Measurements from ENCODE around the gene PLD4.
"Not testable (repeated sequence)": the region's sequence is repeated elsewhere in the genome, so short reads cannot be mapped to it uniquely, and the experiment has no call there.

The PLD4 gene

DNA sequence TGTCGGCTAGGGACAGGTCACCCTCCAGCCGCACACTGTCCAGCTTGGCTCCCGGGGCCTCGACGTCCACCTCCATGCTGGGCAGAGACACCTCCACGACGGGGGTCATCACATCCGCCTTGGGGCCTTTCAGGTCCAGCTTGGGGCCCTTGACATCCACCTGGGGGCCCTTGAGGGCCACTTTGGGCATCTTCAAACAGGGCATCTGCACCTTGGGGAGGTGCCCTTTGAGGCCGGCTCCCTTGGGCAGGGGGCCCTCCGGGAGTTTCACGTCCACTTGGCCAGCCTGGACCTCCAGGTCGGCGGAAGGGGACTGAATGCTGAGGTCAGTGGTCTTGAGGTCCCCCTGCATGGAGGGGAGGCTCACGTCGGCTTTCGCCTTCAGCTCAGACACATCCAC lies 17.9 kb downstream of the PLD4 start:
- Histone ChIP-seq H3K9ac (ENCODE audit: low read length) (no peak overlapping the region), H3K27ac (ENCODE audit: low read length) (no peak overlapping the region), H3K9me3 (ENCODE audit: control insufficient read depth, low read depth, low read length) (no peaks in the 10 kb centered on the region), H3K36me3 (ENCODE audit: control insufficient read depth, low read depth, low read length) (no peaks in the 10 kb centered on the region), H3K4me3 (ENCODE audit: low read length) (no peak overlapping the region), H3K4me1 (ENCODE audit: control insufficient read depth, low read depth, low read length) (no peaks in the 10 kb centered on the region), H3K27me3 (ENCODE audit: control insufficient read depth, insufficient read depth, low read length) (peaks cover 20% of the 10 kb centered on the region)

DNA sequence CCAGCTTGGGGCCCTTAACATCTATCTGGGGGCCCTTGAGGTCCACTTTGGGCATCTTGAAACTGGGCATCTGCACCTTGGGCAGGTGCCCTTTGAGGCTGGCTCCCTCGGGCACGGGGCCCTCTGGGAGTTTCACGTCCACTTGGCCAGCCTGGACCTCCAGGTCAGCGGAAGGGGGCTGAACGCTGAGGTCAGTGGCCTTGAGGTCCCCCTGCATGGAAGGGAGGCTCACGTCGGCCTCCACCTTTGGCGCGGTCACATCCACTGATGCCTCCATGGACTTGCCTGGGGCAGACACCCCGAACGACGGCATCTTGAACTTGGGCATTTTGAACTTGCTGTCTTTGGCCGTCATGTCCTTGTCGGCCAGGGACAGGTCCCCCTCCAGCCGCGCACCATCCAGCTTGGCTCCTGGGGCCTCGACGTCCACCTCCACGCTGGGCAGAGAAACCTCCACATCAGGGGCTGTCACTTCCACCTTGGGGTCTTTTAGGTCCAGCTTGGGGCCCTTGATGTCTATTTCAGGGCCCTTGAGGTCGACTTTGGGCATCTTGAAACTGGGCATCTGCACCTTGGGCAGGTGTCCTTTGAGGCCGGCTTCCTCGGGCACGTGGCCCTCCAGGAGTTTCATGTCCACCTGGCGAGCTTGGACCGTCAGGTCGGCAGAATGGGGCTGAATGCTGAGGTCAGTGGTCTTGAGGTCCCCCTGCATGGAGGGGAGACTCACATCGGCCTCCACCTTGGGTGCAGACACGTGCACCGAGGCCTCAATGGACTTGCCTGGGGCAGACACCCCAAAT lies 18.7 kb downstream of the PLD4 start:
- H3K4me3 ChIP-seq (ENCODE audit: low read length); H3K4me1 ChIP-seq (ENCODE audit: control insufficient read depth, low read depth, low read length); H3K9ac ChIP-seq (ENCODE audit: low read length); H3K27ac ChIP-seq (ENCODE audit: low read length); H3K9me3 ChIP-seq (ENCODE audit: control insufficient read depth, low read depth, low read length); H3K36me3 ChIP-seq (ENCODE audit: control insufficient read depth, low read depth, low read length): not testable (repeated sequence)
- peaks cover 12% of the 10 kb centered on the region for H3K27me3 ChIP-seq (ENCODE audit: control insufficient read depth, insufficient read depth, low read length)

DNA sequence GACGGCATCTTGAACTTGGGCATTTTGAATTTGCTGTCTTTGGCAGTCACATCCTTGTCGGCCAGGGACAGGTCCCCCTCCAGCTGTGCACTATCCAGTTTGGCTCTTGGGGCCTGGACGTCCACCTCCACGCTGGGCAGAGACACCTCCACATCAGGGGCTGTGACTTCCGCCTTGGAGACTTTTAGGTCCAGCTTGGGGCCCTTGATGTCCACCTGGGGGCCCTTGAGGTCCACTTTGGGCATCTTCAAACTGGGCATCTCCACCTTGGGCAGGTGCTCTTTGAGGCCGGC lies 19.3 kb downstream of the PLD4 start:
- not testable (repeated sequence) for H3K9ac ChIP-seq (ENCODE audit: low read length); H3K27ac ChIP-seq (ENCODE audit: low read length); H3K27me3 ChIP-seq (ENCODE audit: control insufficient read depth, insufficient read depth, low read length); H3K9me3 ChIP-seq (ENCODE audit: control insufficient read depth, low read depth, low read length); H3K4me1 ChIP-seq (ENCODE audit: control insufficient read depth, low read depth, low read length); H3K36me3 ChIP-seq (ENCODE audit: control insufficient read depth, low read depth, low read length); H3K4me3 ChIP-seq (ENCODE audit: low read length)

DNA sequence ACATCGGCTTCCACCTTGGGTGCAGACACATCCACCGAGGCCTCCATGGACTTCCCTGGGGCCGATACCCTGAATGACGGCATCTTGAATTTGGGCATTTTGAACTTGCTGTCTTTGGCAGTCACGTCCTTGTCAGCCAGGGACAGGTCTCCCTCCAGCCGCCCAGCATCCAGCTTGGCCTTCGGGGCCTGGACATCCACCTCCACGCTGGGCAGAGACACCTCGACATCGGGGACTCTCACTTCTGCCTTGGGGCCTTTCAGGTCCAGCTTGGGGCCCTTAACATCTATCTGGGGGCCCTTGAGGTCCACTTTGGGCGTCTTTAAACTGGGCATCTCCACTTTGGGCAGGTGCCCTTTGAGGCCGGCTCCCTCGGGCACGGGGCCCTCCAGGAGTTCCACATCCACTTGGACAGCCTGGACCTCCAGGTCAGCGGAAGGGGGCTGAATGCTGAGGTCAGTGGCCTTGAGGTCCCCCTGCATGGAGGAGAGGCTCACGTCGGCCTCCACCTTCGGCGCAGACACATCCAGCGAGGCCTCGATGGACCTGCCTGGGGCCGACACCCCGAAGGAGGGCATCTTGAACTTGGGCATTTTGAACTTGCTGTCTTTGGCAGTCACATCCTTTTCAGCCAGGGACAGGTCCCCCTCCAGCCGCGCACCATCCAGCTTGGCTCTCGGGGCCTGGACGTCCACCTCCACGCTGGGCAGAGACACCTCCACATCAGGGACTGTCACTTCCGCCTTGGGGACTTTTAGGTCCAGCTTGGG lies 19.9 kb downstream of the PLD4 start:
- H3K9me3 ChIP-seq (ENCODE audit: control insufficient read depth, low read depth, low read length); H3K27ac ChIP-seq (ENCODE audit: low read length); H3K36me3 ChIP-seq (ENCODE audit: control insufficient read depth, low read depth, low read length); H3K4me1 ChIP-seq (ENCODE audit: control insufficient read depth, low read depth, low read length); H3K27me3 ChIP-seq (ENCODE audit: control insufficient read depth, insufficient read depth, low read length); H3K9ac ChIP-seq (ENCODE audit: low read length); H3K4me3 ChIP-seq (ENCODE audit: low read length): not testable (repeated sequence)

DNA sequence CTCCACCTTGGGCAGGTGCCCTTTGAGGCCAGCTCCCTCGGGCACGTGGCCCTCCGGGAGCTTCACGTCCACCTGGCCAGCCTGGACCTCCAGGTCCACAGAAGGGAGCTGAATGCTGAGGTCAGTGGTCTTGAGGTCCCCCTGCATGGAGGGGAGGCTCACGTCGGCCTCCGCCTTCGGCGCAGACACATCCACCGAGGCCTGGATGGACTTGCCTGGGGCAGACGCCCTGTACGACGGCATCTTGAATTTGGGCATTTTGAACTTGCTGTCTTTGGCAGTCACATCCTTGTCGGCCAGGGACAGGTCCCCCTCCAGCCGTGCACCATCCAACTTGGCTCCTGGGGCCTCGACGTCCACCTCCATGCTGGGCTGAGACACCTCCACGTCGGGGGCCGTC lies 20.6 kb downstream of the PLD4 start:
- not testable (repeated sequence) for H3K27ac ChIP-seq (ENCODE audit: low read length); H3K27me3 ChIP-seq (ENCODE audit: control insufficient read depth, insufficient read depth, low read length); H3K4me1 ChIP-seq (ENCODE audit: control insufficient read depth, low read depth, low read length); H3K4me3 ChIP-seq (ENCODE audit: low read length); H3K9me3 ChIP-seq (ENCODE audit: control insufficient read depth, low read depth, low read length); H3K9ac ChIP-seq (ENCODE audit: low read length); H3K36me3 ChIP-seq (ENCODE audit: control insufficient read depth, low read depth, low read length)

DNA sequence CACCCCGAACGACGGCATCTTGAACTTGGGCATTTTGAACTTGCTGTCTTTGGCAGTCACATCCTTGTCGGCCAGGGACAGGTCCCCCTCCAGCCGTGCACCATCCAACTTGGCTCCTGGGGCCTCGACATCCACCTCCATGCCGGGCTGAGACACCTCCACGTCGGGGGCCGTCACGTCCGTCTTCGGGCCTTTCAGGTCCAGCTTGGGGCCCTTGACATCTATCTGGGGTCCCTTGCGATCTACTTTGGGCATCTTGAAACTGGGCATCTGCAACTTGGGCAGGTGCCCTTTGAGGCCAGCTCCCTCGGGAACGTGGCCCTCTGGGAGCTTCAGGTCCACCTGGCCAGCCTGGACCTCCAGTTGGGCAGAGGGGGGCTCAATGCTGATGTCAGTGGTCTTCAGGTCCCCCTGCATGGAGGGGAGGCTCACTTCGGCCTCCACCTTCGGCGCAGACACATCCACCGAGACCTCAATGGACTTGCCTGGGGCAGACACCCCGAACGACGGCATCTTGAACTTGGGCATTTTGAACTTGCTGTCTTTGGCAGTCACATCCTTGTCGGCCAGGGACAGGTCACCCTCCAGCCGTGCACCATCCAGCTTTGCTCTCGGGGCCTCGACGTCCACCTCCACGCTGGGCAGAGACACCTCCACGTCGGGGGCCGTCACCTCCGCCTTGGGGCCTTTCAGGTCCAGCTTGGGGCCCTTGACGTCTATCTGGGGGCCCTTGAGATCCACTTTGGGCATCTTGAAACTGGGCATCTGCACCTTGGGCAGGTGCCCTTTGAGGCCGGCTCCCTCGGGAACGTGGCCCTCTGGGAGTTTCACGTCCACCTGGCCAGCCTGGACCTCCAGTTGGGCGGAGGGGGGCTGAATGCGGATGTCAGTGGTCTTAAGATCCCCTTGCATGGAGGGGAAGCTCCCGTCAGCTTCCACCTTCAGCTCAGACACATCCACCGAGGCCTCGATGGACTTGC lies 21.6 kb downstream of the PLD4 start:
- not testable (repeated sequence) for H3K4me3 ChIP-seq (ENCODE audit: low read length); H3K4me1 ChIP-seq (ENCODE audit: control insufficient read depth, low read depth, low read length); H3K36me3 ChIP-seq (ENCODE audit: control insufficient read depth, low read depth, low read length); H3K9ac ChIP-seq (ENCODE audit: low read length); H3K27ac ChIP-seq (ENCODE audit: low read length); H3K9me3 ChIP-seq (ENCODE audit: control insufficient read depth, low read depth, low read length); H3K27me3 ChIP-seq (ENCODE audit: control insufficient read depth, insufficient read depth, low read length)

DNA sequence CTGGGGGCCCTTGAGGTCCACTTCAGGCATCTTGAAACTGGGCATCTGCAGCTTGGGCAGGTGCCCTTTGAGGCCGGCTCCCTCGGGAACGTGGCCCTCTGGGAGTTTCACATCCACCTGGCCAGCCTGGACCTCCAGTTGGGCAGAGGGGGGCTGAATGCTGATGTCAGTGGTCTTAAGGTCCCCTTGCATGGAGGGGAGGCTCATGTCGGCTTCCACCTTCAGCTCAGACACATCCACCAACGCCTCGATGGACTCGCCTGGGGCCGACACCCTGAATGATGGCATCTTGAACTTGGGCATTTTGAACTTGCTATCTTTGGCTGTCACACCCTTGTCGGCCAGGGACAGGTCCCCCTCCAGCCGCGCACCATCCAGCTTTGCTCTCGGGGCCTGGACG lies 22.5 kb downstream of the PLD4 start:
- not testable (repeated sequence) for H3K27me3 ChIP-seq (ENCODE audit: control insufficient read depth, insufficient read depth, low read length); H3K27ac ChIP-seq (ENCODE audit: low read length); H3K4me3 ChIP-seq (ENCODE audit: low read length); H3K36me3 ChIP-seq (ENCODE audit: control insufficient read depth, low read depth, low read length); H3K9ac ChIP-seq (ENCODE audit: low read length); H3K9me3 ChIP-seq (ENCODE audit: control insufficient read depth, low read depth, low read length); H3K4me1 ChIP-seq (ENCODE audit: control insufficient read depth, low read depth, low read length)

DNA sequence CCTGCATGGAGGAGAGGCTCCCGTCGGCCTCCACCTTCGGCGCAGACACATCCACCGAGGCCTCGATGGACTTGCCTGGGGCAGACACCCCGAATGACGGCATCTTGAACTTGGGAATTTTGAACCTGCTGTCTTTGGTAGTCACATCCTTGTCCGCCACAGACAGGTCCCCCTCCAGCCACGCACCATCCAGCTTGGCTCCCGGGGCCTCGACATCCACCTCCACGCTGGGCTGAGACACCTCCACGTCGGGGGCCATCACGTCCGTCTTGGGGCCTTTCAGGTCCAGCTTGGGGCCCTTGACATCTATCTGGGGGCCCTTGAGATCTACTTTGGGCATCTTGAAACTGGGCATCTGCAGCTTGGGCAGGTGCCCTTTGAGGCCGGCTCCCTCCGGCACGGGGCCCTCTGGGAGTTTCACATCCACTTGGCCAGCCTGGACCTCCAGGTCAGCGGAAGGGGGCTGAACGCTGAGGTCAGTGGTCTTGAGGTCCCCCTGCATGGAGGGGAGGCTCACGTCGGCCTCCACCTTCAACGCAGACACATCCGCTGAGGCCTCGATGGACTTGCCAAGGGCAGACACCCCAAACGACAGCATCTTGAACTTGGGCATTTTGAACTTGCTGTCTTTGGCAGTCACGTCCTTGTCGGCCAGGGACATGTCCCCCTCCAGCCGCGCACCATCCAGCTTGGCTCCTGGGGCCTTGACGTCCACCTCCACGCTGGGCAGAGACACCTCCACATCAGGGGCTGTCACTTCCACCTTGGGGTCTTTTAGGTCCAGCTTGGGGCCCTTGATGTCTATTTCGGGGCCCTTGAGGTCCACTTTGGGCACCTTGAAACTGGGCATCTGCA lies 23.4 kb downstream of the PLD4 start:
- not testable (repeated sequence) for H3K4me3 ChIP-seq (ENCODE audit: low read length); H3K27me3 ChIP-seq (ENCODE audit: control insufficient read depth, insufficient read depth, low read length); H3K36me3 ChIP-seq (ENCODE audit: control insufficient read depth, low read depth, low read length); H3K9me3 ChIP-seq (ENCODE audit: control insufficient read depth, low read depth, low read length); H3K9ac ChIP-seq (ENCODE audit: low read length); H3K27ac ChIP-seq (ENCODE audit: low read length); H3K4me1 ChIP-seq (ENCODE audit: control insufficient read depth, low read depth, low read length)

DNA sequence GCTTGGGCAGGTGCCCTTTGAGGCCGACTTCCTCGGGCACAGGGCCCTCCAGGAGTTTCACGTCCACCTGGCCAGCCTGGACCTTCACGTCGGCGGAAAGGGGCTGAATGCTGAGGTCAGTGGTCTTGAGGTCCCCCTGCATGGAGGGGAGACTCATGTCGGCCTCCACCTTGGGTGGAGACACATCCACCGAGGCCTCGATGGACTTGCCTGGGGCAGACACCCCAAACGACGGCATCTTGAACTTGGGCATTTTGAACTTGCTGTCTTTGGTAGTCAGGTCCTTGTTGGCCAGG lies 24.0 kb downstream of the PLD4 start:
- H3K4me1 ChIP-seq (ENCODE audit: control insufficient read depth, low read depth, low read length) = no peaks in the 10 kb centered on the region
- H3K9me3 ChIP-seq (ENCODE audit: control insufficient read depth, low read depth, low read length) = no peaks in the 10 kb centered on the region
- H3K27me3 ChIP-seq (ENCODE audit: control insufficient read depth, insufficient read depth, low read length) = no peaks in the 10 kb centered on the region
- H3K27ac ChIP-seq (ENCODE audit: low read length) = no peak overlapping the region
- H3K4me3 ChIP-seq (ENCODE audit: low read length) = no peak overlapping the region
- no peaks in the 10 kb centered on the region for H3K36me3 ChIP-seq (ENCODE audit: control insufficient read depth, low read depth, low read length)
- H3K9ac ChIP-seq (ENCODE audit: low read length) = no peak overlapping the region

DNA sequence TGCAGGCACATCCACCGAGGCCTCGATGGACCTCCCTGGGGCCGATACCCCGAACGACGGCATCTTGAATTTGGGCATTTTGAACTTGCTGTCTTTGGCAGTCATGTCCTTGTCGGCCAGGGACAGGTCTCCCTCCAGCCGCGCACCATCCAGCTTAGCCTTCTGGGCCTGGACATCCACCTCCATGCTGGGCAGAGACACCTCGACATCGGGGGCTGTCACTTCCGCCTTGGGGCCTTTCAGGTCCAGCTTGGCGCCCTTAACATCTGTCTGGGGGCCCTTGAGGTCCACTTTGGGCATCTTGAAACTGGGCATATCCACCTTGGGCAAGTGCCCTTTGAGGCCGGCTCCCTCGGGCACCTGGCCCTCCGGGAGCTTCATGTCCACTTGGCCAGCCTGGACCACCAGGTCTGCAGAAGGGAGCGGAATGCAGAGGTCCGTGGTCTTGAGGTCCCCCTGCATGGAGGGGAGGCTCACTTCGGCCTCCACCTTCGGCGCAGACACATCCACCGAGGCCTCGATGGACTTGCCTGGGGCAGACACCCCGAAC lies 24.8 kb downstream of the PLD4 start:
- not testable (repeated sequence) for H3K4me1 ChIP-seq (ENCODE audit: control insufficient read depth, low read depth, low read length); H3K27me3 ChIP-seq (ENCODE audit: control insufficient read depth, insufficient read depth, low read length); H3K9ac ChIP-seq (ENCODE audit: low read length); H3K4me3 ChIP-seq (ENCODE audit: low read length); H3K9me3 ChIP-seq (ENCODE audit: control insufficient read depth, low read depth, low read length); H3K36me3 ChIP-seq (ENCODE audit: control insufficient read depth, low read depth, low read length); H3K27ac ChIP-seq (ENCODE audit: low read length)

DNA sequence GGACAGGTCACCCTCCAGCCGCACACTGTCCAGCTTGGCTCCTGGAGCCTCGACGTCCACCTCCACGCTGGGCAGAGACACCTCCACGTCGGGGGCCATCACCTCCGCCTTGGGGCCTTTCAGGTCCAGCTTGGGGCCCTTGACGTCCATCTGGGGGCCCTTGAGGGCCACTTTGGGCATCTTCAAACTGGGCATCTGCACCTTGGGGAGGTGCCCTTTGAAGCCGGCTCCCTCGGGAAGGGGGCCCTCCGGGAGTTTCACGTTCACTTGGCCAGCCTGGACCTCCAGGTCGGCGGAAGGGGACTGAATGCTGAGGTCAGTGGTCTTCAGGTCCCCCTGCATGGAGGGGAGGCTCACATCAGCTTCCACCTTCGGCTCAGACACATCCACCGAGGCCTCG lies 25.3 kb downstream of the PLD4 start:
- Histone ChIP-seq H3K27me3 (ENCODE audit: control insufficient read depth, insufficient read depth, low read length) (no peaks in the 10 kb centered on the region), H3K9me3 (ENCODE audit: control insufficient read depth, low read depth, low read length) (no peaks in the 10 kb centered on the region), H3K27ac (ENCODE audit: low read length) (no peak overlapping the region), H3K36me3 (ENCODE audit: control insufficient read depth, low read depth, low read length) (no peaks in the 10 kb centered on the region), H3K4me3 (ENCODE audit: low read length) (no peak overlapping the region), H3K9ac (ENCODE audit: low read length) (no peak overlapping the region), H3K4me1 (ENCODE audit: control insufficient read depth, low read depth, low read length) (no peaks in the 10 kb centered on the region)
